GM18951 (cell line): ENCODE measurements around the gene CPED1.
"Not testable (repeated sequence)": the region's sequence is repeated elsewhere in the genome, so short reads cannot be mapped to it uniquely, and the experiment has no call there.

Experiments
- POLR2A ChIP-seq: IDR thresholded peaks from 4 replicates; pipeline ENCODE4 v1.6.1; 2011; ENCODE audit warnings: mild to moderate bottlenecking; ENCODE audit not compliant: insufficient read length, insufficient read depth; ENCODE audit errors: extremely low read depth
- in situ Hi-C: fragments of 300-500 bp; cut with MboI; formaldehyde crosslinking; loops from one replicate; pipeline ENCODE4 v1.12.0; 2022; ENCODE audit warnings: low sequenced_read_pairs, mixed read lengths, inconsistent platforms; ENCODE audit not compliant: unreplicated experiment

The CPED1 gene

DNA sequence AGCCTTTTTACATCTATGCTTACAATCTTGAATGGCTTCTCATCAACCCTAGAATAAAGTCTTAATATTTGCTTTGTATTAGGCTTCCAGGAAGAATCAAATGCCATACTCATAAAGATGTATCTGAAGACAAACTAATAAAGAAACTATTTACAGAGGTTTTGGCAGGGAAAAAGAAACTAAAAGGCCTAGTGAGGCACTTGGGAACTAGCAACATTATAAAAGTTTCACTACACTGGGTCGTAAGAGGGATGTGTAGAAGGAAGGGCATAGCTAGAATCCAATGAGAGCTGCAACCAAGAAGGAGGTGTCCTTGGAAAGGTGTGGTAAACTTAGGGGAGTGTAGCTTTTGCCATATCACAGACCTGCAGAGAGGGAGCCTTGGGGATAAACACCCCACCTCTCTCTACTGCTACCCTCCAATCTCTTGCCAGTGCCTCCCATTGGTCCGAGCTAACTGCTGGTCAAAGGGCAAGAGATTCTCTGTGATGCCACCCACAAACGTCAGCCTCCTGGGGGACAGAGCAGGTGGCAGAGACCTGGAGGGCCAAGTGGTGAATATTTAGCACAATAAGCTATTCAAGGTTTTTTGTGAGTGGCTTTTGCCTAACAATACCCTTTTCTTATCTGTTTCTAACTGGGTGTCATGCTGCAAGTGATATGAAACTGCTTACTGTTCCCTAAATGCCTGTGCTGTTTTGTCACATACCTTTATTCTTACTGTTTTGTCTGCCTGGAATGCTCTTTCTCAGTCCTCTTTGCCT, 60.7 kb downstream of the CPED1 start:
- TF ChIP-seq POLR2A = no peak

DNA sequence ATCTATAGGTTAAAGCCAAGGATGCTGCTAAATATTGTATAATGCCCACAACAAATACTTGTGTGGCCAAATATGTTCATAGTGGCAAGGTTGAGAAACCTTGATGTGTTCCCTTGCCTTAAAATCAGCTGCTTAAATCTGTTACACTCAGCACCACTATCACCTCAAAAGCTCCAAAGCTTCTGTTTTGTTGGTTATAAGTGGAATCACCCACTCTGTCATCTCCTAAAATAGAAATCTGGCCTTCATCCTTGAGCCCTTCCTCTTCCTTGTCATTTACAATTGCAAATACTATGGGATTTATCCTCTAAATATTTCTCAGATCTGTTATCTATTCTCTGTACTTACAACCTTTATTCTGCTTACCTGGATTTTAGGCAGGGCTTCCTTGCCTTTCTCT, 61.4 kb downstream of the CPED1 start:
- in situ Hi-C loops = no loop called here
- no peak for TF ChIP-seq POLR2A

More for the DNA sequence above, 60.7 kb downstream of the CPED1 start:
- in situ Hi-C loops = no loop called here

- TF ChIP-seq POLR2A = no peak
- in situ Hi-C loops = no loop called here
Observed at GRCh38 chr7:121053219-121053618, 64.7 kb downstream of the CPED1 start.

GRCh38 chr7:121054925-121055324, 66.4 kb downstream of the CPED1 start:
- TF ChIP-seq POLR2A = no peak
- in situ Hi-C loops = no loop called here

DNA sequence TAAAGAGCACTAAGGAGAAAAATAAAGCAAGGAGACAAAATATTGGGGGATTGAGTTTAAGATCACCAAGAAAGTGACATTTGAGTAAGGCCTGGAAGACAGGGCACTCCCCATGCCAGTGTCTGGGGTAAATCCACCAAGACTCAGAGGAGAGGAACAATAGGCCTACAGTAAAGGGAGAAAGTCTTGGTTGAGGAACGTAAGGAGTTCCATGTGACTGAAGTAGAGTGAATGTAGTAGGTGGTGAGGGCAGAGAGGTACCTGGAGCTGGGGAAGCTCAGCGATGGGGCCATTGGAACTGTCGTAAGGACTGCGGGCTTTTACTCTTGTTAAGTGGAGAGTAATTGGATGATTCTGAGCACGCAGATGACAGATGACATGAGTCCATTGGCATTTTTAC, 69.4 kb downstream of the CPED1 start:
- no peak for TF ChIP-seq POLR2A
- in situ Hi-C loops = no loop called here

DNA sequence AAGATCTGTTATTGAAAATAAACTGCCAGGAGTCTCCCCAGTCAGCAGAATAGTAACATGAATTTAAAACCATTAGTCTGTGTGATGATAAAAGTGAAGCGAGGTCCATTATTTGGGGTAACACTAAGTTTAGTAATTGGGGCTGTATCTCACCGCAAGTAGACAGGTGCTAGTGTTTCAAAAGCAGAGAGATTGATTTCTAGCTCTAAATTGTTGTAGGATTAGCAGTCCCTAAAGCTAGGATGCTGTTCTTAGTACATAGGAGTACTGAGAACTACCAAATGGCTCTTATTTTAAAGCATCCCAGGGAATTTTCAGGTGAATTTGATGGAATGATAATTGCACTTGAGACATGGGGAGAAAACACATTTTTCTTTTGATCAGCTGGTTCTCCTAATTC, 70.5 kb downstream of the CPED1 start:
- no peak for TF ChIP-seq POLR2A
- in situ Hi-C loops = no loop called here

- in situ Hi-C loops = not testable (repeated sequence)
Observed at GRCh38 chr7:121059979-121060509, 71.5 kb downstream of the CPED1 start.

DNA sequence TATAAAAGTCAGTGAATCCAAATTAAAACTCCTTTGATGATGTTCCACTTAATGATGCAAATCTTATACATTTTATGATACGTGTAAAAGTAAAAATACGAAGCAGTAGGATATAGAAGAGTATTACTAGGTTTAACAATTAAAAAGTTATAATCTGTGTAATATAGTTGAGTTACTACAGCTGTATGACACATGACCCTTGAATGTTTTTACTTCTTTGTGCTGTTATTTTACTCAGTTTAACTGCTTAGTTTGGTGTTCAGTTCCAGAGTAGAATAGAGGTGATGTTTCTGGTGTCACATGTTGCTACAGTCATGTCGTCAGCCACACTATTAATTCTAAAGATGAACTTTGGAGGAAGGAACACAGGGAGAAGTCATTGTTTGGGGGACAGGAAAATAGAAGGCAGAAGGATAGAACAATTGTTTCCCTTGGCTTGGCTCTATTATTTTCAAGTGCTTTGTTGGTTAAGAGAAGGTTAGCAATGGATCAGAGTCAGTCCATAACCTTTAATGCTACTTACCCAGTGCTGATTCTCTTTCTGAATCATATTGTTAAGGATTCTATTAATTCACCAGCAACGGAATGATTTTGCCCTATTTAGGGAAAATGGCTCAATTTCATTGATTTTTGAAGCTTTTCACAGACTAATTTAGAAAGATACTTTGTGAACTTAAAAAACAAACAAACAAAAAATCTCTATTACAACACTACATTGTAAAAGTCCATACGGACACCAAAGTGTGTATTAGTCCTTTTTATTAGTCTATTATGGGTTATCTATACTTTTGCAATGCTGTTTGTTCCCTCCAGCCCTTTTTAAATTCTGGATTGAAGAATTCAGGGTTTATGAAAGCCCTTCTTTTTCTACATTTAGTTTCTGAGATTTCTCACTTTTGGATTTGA, 73.4 kb downstream of the CPED1 start:
- in situ Hi-C loops = no loop called here
- TF ChIP-seq POLR2A = no peak

GRCh38 chr7:121062671-121063279, 74.3 kb downstream of the CPED1 start:
- in situ Hi-C loops = no loop called here
- no peak for TF ChIP-seq POLR2A

GRCh38 chr7:121067717-121068116, 79.2 kb downstream of the CPED1 start:
- in situ Hi-C loops = not testable (repeated sequence)

DNA sequence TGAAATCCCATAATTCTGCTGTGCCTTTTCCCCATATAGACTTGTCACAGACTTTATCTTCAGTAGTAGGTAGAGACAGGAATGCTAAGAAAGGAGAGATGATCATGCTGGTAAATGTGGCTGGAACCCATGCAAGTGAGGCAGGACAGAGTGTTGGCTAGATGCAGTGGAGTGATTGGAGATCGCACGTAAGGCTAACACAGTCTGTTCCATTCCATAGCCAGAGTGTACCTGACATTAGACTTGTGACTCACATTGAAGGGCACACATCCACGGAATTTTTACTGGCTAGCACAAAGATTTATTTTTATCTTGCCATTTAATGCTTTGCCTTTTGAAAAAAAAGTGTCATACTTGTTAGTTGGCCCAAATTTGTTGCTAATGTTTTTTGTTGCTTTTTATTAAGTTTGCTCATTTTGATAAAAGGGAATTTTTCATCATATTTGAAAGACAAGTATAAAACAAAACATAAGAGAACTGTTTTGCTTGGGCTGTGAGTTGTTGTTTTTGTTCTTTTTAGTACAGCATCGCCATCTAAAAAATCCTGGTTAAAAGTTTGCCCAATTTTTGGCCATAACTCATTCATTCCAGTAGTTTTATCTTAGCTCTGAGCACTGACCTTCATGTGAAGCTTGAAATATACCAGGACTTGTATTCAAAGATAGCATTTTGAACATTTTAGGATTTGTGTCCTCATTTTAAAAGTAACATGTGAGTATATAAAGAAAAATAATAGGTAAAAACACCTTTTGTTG, 81.0 kb downstream of the CPED1 start:
- in situ Hi-C loops = no loop called here
- TF ChIP-seq POLR2A = no peak

DNA sequence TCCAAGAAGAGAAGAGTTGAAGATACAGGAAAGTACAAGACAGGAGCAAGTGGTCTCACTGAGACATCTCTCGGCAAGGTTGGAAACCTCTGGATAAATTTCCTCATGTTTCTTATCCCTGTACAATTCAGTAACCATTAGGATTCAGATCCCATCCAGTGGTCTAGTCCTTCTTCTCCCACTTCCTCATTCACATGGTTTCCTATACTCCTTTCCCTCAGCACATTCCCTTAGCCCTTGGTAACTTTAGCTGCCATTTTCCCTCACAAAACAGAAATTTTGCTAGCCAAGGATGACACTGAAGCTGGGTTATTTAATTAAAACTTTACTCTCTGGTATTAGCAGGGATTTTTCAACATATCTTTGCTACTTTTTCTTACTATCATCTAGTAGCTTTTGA, 82.6 kb downstream of the CPED1 start:
- no peak for TF ChIP-seq POLR2A
- in situ Hi-C loops = no loop called here

DNA sequence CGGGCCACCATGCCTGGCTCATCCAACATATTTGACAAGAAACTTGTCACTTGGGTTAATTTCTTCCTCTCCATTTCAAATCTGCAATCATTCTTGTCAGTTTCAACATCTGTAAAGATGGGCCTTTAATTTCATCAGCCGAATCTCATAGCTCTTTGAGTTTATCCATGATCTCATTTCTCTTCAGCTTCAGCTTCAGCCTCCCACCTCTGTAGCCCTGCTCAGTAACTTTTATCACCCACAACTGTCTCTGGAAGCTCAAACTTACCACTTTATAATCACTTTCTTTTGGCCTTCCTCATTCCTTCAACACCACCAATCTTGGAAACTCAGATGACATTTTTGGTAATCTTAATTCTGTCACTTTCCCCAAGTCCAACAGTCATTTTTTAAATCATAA, 83.2 kb downstream of the CPED1 start:
- in situ Hi-C loops = no loop called here
- TF ChIP-seq POLR2A = no peak
